HG02885 (cell line): ENCODE data around the gene EFNA3.

Experiments
- ATAC-seq: cut with Tn5 transposase; IDR thresholded peaks from one replicate; pipeline ENCODE4 v1.9.1; 2021; ENCODE audit warnings: mild to moderate bottlenecking; ENCODE audit not compliant: unreplicated experiment, poor library complexity

The EFNA3 gene

DNA sequence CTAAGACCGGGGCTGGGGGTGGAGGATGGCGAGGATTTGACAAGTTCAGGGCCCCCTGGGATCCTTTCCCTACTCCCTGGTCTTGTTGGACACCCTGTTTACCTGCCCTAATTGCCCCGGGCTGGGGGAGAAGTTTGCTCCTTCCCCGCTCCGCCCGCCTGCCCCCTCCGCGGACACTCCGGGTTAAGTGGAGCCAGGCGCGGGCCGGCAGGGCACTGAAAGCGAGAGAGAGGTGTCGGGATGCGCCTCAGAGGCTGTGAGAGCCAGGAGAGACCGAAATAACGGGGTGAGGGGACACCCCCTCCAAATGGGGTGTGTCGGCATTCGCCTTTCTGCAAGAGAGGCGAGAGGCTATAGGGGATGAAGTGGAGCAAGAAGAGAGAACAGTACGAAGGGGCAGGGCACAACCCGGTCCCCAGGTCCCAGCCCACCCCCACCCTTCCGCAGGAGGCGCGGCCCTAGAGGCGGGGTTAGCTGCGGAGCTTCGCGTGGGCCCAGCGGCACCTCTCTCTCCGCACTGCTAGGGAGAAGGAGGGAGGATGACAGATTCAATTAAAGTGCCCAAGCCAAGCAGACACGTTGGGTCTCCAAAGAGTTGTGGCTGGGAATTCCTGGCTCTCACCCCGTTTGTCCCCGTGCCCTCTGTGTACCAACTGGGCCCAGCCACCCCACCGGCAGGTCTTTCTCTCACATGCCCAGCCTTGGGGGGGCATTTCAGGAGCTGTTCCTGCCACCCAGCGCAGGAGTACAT, 3.8 kb downstream of the EFNA3 start:
- ATAC-seq: no peak

DNA sequence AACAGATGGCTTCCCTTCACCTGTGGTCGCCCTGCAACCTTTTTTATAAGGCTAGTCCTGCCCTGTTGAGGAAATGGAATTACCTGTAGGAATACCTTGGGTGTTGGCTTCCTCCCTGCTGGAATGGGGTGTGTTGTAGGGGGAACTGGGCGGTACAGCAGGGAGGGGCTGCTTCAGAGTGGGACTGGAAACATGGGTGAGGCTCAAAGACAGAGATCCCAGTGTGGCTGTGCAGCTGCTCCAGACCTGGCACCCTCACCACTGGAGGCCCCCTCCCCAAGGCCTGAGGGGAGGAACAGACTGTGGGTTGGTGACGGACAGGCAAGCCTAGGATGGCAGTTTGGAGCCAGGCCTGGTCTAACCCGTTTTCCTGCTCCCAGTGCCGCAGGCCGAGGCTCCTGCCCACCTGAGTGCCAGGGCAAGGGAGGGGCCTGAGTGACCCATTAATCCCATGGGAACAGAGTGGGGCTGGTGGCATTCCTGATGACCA, 4.5 kb downstream of the EFNA3 start:
- ATAC-seq: no peak

DNA sequence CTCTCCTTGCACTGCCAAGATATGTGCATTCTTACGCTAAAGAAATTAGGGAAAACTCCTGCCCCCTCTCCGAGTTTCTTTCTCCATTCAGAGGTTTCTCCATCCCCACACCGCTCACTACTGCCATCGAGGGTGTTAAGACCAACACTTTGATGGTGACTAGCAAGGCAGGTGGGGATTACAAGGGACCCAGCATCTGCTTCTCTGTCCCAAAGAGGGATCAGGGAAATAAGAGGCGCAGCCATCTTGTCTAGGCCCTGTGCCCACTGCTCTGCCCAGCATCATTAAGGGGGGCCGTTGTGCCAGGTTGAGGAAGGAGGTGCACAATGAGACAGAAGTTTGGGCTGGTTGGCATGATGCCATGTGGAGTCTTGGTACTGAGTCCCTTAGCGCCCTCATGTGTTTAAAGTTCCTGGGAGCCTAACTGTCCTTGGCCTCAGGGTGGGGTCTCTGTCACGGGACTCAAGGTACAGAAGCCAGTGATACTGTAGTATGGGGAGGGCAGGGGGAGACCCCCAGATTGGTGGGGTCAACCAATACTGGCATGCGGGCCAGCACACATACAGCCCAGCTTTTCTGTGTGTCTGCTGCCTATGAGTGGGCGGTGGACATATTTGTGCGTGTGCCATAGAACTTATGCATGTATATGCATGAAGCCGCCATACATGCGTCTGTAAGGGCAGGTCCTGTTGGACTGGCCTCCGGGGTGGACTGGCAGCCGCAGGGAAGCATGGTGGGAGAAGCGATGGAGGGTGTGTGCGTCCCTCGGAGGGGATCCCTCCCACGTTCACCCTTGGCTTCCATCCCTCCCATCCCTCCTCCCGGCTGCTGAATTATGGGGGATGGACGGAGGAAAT, 5.5 kb downstream of the EFNA3 start:
- ATAC-seq: no peak

DNA sequence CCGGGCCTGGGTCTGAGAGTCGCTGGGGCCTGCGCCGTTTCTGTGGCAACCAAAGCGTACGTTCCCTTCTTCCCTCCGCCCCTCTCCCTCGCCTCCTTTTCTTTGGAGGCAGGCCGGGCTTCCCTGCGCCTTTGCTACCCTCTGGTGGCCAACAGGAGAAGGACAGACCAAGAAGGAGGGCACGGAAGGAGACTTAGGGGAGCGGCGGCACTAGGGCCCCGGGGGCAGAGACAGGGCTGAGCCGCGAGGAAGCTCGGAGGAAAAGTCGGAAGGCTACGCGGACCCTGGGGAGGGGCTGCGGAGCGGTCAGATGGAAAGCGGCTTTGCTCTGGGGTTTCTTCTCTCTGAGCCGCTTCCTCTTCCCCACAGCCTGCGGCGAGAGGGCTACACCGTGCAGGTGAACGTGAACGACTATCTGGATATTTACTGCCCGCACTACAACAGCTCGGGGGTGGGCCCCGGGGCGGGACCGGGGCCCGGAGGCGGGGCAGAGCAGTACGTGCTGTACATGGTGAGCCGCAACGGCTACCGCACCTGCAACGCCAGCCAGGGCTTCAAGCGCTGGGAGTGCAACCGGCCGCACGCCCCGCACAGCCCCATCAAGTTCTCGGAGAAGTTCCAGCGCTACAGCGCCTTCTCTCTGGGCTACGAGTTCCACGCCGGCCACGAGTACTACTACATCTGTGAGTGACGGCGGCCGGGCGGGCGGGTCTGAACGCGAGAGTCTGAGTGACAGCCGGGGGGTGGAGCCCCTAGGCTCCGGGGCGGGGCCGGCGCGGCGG, 6.3 kb downstream of the EFNA3 start:
- peak; percentile 77 for ATAC-seq

DNA sequence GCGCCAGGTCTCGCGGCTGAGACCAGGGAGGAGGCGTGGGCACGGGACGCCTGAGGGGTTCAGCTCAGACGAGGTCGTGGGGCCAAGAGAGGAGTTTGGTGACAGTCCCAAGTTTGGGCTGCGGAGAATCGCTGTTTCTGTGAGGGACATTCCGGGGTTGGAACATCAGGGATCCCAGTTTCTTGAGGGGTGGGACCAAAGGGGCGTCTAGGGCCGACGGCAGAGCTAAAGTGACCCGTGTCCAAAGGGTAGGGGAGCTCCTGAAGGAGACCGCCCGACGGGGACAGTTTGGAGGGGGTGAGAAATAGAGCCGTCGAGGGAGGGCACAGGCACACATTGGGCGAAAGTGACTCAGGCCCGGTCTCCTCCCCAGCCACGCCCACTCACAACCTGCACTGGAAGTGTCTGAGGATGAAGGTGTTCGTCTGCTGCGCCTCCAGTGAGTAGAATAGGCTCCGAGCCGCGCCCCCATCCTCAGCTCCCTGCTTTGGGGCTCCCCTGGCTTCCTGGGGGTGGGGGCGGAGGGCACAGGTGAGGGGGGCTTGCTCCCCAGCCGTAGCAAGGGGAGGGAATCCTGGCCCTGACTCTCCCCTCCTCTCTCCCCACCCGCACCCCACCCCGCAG, 7.0 kb downstream of the EFNA3 start:
- ATAC-seq: no peak

DNA sequence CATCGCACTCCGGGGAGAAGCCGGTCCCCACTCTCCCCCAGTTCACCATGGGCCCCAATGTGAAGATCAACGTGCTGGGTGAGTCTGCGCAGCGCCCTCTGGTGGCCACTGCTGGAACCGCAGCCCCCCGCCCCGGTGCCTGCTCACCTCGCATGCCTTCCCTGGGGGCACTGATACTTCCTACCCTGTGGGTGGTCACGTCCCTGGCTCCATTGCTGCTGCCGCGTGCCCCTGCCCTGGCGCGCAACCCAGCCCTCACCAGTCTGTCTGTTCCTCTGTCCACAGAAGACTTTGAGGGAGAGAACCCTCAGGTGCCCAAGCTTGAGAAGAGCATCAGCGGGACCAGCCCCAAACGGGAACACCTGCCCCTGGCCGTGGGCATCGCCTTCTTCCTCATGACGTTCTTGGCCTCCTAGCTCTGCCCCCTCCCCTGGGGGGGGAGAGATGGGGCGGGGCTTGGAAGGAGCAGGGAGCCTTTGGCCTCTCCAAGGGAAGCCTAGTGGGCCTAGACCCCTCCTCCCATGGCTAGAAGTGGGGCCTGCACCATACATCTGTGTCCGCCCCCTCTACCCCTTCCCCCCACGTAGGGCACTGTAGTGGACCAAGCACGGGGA, 7.6 kb downstream of the EFNA3 start:
- peak; percentile 31 for ATAC-seq

DNA sequence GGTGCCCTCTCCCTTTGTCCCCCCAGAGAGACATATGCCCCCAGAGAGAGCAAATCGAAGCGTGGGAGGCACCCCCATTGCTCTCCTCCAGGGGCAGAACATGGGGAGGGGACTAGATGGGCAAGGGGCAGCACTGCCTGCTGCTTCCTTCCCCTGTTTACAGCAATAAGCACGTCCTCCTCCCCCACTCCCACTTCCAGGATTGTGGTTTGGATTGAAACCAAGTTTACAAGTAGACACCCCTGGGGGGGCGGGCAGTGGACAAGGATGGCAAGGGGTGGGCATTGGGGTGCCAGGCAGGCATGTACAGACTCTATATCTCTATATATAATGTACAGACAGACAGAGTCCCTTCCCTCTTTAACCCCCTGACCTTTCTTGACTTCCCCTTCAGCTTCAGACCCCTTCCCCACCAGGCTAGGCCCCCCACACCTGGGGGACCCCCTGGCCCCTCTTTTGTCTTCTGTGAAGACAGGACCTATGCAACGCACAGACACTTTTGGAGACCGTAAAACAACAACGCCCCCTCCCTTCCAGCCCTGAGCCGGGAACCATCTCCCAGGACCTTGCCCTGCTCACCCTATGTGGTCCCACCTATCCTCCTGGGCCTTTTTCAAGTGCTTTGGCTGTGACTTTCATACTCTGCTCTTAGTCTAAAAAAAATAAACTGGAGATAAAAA, 8.4 kb downstream of the EFNA3 start:
- no peak for ATAC-seq

DNA sequence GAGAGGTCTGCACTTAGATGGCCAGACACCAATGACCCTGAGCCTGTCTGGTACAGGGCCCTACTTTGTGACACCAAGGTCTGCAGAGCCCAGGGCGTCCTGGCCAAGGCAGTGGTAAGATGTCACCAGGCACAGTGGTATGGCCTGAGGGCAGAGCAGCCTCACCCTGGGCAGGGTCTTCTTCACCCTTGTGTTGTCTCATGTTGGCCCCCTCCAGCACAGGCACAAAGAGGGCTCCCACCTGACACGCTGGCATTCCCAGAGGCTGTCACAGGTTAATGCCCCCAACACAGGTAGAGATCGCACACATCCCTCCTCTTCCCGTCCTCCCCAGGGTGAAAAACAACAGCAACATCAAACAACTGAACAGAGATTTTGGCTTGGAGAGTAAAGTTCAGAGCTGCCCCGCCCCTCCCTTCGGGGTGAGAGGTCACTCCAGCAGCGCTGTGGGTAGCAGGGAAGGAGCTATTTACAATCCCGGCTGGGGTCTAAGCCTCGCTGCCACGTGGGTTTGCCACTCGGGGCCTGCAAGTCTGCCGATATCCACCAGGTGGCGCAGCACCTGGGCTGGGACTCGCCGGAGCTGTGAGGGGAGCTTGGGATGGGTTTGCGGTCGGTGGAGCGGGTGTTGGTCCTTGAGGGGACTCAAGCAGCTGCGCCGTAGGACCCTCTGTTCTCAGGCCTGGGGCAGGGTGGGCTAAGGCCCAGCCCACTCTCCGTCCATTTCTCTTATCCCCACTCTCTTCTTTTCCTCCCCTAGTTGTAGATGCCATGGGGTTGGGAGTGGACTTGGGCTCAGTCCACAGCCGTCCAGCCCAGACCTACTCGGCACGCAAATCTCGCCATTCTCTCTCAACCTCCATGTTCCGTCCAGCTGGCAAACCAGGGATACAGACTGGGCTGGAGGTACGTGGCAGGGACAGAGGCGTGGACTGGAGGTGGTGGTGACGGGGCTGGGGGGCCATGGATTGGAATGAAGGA, 12.7 kb downstream of the EFNA3 start:
- no peak for ATAC-seq

DNA sequence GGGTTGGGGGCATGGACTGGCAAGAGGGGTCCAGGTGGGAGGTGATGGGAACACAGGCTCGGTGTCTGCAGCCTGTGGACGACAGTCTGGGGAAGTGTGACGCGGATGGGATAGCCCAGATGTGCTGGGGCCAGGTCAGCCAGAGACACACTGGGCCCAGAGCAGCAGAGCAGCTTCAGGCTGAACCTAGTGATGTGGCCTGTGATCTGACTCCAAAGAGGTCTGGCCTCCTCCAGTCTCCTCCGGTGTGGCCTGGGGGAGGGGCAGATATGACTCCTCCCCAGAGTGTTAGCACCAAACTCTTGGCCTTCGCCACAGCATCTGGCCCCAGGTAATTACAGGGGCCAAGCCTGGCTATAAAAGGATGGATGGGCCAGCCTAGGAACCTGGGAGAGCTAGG, 13.5 kb downstream of the EFNA3 start:
- no peak for ATAC-seq

DNA sequence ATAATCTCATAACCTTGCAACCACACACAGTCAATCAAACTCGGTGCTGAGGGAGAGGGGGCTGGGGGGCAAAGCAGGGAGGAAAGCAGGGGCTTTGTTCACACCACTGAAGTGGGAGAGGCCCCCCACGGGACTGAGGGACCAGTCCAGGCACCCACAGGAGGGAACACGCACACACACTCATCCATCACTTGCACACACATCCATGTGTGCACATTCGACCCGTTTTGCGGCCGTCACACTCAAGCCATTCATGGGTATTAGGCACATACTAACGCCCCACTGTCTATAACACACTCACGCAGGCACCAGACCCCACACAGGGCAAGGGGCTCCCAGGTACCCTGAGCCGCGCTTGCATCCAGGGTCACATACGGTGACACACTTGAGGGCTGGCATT, 14.0 kb downstream of the EFNA3 start:
- no peak for ATAC-seq

DNA sequence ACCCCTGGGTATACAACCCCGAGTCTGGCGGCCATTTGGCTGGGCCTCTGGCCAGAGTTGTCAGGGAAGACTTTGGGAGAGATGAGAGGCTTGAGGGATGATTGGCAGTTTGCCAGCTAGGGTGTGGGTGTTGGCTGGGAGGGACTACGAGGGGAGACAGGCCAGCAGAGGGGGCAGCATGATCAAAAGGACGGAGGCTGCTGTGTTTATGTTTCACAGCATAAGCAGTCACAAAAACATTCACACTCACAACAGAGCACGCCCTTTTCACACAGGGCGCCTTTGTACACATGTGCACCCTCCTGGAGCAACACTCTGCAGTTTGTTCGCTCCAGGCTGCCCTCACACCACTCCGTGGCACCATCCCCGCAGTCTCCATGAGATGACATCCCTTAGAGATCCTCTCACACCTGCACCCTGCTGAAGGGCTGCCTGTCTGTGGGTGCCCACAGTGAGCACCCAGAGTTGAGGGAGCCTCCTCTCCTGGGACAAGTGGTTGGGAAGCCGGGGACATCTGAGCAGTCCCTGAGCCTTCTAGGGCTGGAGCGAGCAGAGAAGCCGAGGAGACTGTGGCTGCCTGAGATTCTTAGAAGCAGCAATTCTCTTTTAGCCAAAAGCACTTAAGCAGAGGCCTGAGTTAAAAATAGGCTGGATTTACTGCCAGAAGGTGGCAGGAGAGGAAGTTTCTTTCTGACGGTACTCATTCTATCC, 15.4 kb downstream of the EFNA3 start:
- ATAC-seq: no peak

DNA sequence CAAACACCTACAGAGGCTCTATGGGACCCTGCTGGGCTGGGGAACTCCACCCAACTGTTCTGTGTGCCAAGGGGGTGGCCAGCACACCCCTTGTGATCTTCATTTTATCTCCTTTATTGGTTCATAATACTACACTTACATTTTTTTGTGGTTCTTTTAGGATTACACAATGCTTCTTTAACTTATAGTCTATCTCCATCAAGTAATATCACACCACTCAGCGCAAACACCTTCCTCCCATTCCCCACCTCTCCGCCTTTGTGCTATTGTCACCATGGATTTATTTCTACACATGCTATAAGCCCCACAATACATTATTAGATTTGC, 15.9 kb downstream of the EFNA3 start:
- ATAC-seq: no peak

DNA sequence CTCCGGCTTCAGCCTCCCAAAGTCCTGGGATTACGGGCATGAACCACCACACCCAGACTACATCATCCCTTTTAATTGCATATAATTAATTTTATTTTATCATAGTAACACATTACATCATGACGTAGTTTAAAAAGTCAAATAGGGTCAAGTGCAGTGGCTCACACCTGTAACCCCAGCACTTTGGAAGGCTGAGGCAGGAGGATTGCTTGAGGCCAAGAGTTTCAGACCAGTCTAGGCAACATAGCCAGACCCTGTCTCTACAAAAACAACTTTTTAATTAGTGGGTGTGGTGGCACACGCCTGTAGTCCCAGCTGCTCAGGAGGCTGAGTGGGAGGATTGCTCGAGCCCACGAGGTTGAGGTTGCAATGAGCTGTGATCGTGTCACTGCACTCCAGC, 20.7 kb downstream of the EFNA3 start:
- ATAC-seq: no peak

DNA sequence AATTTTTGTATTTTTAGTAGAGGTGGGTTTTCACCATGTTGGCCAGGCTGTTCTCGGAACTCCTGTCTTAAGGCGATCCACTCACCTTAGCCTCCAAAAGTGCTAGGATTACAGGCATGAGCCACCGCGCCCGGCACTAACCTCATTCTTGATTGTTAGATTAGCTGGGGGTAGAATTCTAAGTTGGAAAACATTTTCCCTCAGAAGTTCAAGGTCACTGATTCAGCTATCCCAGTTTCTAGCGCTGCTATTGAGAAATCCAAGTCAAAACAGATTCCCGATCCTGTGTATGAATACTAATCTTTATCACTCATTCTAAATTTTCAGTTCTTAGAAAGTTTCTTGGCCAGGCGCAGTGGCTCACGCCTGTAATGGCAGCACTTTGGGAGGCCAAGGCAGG, 24.7 kb downstream of the EFNA3 start:
- no peak for ATAC-seq

DNA sequence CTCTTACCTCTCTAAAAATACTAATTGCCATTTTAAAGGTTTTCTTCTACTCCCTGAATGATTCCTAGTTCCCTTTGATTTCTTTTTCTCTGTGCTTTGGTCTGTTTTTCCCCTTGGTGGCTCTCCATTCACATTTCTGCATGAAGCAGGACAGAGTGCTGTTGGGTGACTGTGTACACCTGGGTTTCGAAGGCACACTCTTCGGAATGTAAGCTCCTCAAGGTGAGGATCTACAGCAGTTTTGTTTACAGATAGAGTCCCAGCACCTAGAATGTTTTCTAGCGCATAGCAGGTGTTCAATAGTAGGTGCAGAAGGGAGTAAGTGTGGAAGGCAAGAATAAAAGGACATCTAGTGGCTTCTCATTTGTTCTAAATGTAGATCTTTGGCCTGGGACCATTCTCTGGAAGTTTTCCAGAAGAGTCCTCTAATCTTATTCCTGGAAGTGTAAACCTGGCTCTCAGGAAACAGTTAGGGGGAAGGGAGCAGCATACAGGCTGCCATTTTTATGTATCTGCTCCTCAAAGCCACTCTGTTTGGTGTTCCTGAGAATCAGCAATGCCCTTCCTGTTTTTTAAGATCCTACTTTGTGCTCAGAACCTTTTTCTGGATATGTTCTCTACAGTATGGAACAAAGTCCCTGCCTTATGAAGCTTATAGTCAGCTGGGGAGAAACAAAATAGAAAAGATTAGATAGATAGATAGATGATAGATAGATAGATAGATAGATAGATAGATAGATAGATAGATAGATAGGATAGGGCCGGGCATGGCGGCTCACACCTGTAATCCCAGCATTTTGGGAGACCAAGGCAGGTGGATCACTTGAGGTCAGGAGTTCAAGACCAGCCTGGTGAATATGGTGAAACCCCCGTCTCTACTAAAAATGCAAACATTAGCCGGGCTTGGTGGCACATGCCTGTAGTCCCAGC, 26.2 kb downstream of the EFNA3 start:
- no peak for ATAC-seq

DNA sequence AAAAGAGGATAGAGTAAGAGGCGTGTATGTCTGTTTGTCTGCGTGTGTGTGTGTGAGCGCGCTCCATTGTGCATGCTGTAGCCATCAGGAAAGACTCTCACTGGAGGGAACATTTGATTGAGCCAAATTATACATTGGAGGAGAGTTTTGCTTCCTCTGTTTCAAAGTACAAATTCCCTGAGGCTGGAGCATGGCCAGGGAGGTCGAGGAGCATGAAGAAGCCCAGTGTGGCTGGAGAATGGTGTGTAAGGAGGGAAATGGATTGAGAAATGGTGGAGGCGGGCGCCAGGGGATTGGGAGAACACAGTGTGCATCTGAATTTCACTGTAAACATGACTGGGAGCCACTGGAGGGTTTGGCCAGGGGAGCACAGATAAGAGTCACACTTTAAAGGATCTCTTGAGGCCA, 27.0 kb downstream of the EFNA3 start:
- no peak for ATAC-seq

DNA sequence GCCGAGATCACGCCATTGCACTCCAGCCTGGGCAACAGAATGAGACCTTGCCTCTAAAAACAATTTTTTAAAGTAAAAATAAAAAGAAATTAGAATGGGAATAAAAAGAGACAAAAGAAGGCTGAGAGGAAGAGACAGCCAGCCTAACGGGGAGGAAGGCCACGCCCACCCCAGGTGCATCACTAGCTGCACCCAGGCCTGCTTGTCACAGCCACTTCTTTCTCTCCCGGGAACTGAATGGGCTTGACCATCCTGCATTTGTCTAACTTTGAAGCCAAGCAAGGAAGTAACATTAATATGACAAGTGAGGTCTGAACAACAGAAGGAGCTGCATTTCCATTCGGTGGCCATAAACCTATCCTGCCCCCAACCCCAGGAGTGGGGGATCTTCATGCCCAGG, 28.2 kb downstream of the EFNA3 start:
- ATAC-seq: no peak
